ENCODE measurements around the gene ZNF541. TPM values are rescaled to one million over a fixed set of nuclear protein-coding genes. Genes with fewer than 3 reads are reported as not detected.
A peak's percentile ranks its signal among the peaks of the same experiment; 100 is the strongest.

ZNF541 gene
- total RNA-seq, 2 donors from 2014 or later = 0.23 to 13.9 TPM

DNA sequence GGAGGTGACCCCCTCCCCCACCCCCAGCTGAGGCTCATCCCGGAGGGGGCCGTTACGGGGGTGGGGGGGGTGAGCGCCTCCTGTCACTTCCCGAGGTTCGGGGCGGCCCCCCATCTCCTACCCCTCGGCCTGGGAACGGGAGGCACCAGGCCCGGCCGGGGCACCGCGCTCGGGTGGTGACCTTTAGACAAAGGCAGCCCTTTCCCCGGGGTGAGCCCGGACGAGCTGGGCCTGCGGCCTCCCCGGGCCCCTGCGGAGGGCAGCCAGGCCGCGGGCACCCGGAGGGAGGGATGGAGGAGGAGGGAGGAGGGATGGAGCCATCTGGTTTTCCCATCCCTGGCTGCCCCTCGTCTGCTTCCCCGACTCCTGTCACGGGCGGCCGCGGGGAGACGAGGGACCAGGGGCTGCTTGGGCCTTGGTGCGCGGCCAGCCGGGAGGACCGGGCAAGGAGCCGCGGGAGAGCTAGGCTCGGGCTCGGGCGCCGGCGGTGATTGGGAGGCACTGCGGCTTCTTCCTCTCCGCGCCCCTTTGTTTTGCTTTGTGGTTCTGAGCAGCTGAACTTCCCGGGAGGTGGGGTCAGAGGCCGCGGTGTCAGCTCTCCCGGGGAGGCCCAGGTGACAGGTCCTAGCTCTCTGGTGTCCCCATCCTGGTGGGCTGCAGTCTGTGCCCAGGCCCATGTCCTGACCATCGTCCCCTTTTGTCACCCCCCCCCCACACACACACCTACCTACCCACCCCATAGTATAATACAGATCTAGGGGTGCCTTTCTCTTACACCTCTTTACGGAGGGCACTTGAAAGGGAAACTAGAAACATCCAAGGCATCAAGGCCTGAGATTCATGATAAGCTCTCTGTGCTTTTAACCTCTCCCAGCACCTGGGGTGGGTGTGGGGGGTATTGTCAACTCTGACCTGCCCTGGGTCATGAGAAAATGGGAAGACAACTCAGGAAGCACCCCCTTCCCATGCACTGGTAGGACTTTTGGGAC, 37.3 kb upstream of the ZNF541 start:
- Histone ChIP-seq H3K27ac (peak overlapping the region; percentile 96 to 97), H3K36me3 (no peaks in the 10 kb centered on the region), H3K4me1 (replicated peaks) (peaks cover 5% of the 10 kb centered on the region), H3K27me3 (replicated peaks; ENCODE audit: insufficient read depth) (no peaks in the 10 kb centered on the region), H3K4me3 (peak overlapping the region; percentile 78 to 93), H3K9me3 (no peaks in the 10 kb centered on the region)
- WGBS = under 1% methylated on average over 28 of the region's 50 CpGs
- intact Hi-C loops (cut with DNase I) = loop anchor here (5.0 to 10.0 kb wide), 2 partner anchors 87 to 175 kb away; no protein-coding TSS in a partner anchor
- TF ChIP-seq, protein P1, sequence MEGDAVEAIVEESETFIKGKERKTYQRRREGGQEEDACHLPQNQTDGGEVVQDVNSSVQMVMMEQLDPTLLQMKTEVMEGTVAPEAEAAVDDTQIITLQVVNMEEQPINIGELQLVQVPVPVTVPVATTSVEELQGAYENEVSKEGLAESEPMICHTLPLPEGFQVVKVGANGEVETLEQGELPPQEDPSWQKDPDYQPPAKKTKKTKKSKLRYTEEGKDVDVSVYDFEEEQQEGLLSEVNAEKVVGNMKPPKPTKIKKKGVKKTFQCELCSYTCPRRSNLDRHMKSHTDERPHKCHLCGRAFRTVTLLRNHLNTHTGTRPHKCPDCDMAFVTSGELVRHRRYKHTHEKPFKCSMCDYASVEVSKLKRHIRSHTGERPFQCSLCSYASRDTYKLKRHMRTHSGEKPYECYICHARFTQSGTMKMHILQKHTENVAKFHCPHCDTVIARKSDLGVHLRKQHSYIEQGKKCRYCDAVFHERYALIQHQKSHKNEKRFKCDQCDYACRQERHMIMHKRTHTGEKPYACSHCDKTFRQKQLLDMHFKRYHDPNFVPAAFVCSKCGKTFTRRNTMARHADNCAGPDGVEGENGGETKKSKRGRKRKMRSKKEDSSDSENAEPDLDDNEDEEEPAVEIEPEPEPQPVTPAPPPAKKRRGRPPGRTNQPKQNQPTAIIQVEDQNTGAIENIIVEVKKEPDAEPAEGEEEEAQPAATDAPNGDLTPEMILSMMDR (IDR thresholded peaks at IDR 0.05) = no peak
- TF ChIP-seq POLR2AphosphoS5 (IDR thresholded peaks at IDR 0.05) (no peak), POLR2A (IDR thresholded peaks at IDR 0.05) (no peak)
- no peak for DNase-seq (ENCODE audit: low spot score)

DNA sequence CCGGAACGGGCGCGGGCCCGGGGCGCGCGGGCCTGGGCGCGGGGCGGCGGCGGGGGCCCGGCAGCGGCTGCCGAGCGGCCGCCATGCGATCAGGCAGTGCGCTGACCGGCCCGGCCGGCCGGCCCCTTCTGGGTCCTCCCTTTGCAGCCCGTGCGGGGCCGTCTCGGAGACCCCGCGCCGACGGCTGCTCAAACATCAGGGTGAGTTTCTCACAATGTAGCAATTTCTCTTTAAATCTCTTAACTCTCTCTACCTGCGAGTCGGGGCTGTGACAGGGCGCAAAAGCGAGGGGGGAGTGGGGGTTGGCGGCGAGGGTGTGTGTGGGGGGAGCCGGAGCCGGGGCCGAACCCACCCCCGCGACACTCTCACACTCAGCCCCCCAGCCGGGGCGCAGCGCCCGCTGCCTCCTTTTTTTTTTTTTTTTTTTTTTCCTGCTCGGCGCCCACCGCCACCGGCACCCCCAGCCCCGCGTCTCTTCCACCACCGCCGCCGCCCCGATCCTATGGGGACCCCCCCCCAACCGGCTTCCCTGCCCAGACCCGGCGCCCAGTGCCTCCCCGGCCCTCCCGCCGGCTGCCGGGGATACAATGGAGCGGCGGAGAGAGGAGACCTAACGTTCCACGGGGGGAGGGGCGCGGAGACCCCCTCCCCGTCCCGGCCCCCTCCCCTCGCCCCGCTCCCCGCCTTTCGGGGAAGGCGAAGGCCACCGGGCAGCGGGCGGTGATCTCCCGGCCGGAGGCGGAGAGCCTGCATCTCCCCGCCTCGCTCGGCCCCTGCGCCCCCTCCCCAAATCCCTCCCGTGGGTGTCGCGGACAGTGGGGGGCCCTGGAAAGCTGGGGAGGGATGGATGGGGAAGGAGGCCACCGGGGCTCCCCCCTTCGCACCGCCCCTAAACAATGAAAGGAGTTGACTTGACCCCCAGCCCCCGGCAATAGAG, 36.3 kb upstream of the ZNF541 start, which contains the start of gene BICRA:
TSS of gene BICRA (plus strand) at position 166 of the 937 bp plus-strand sequence. CDS start 64,441 bp downstream, outside the sequence.
- Histone ChIP-seq H3K36me3 (no peaks in the 10 kb centered on the region), H3K27ac (peak within 1 kb of the TSS; percentile 96 to 97), H3K27me3 (replicated peaks; ENCODE audit: insufficient read depth) (no peaks in the 10 kb centered on the region), H3K9me3 (no peaks in the 10 kb centered on the region), H3K4me3 (peak within 1 kb of the TSS; percentile 78 to 93), H3K4me1 (replicated peaks) (peaks cover 5% of the 10 kb centered on the region)
- intact Hi-C loops (cut with DNase I) = loop anchor here (1.0 to 10.0 kb wide), 2 partner anchors 55 to 176 kb away; no protein-coding TSS in a partner anchor
- peak; percentile 47 for DNase-seq (ENCODE audit: low spot score)
- under 1% methylated on average over 58 of the region's 94 CpGs for WGBS
- TF ChIP-seq POLR2A (IDR thresholded peaks at IDR 0.05) (peak; percentile 10), POLR2AphosphoS5 (IDR thresholded peaks at IDR 0.05) (no peak)
- TF ChIP-seq, protein P1 (IDR thresholded peaks at IDR 0.05) = no peak

DNA sequence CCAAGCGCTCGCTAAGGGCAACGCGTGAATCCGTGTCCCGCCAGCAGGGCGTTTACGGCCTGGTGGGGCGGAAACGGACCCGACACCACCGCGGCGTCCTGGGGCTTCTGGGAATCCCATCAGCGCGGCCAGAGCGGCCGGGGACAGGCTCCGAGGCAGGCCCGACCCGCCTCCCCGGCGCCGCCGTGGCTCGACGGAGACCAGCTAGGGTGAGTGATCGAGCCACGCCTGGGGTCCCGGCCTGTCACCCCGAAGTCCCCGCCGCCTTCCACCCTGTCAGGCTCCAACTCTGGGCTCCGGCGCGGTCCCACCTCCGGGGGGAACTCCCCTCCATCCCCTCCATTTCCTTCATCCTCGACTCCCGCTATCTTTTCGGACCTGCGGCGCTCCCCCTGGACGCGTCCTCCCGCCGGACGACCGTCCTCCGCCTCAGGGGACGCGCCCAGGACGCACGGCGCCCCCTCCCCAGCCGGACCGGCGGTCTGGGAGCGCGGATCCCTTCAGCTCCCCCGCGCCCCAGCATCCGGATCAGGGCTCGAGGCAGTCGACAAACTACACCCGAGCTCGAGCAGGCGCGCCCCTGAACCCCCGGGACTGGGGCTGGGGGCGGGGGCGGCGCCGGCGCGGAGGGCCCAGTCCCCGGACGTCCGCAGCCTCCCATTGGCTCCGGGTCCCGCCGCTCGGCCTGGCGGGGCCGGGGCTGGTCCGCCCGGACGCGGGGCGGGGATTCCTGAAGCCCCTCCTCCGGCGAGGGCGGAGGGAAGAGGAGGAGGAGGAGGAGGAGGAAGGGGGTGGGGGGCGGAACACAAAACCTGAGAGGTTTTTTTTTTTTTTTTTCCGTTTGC, 35.3 kb upstream of the ZNF541 start:
- Histone ChIP-seq H3K36me3 (no peaks in the 10 kb centered on the region), H3K27me3 (replicated peaks; ENCODE audit: insufficient read depth) (no peaks in the 10 kb centered on the region), H3K4me3 (peak overlapping the region; percentile 78 to 93), H3K4me1 (replicated peaks) (peaks cover 5% of the 10 kb centered on the region), H3K9me3 (no peaks in the 10 kb centered on the region), H3K27ac (peak overlapping the region; percentile 96 to 97)
- TF ChIP-seq POLR2A (IDR thresholded peaks at IDR 0.05) (peak; percentile 97), POLR2AphosphoS5 (IDR thresholded peaks at IDR 0.05) (peak; percentile 51)
- TF ChIP-seq, protein P1 (IDR thresholded peaks at IDR 0.05) = peak in 2 of 4 experiments; percentile 48 to 51
- DNase-seq (ENCODE audit: low spot score) = peak; percentile 92
- intact Hi-C loops (cut with DNase I) = loop anchor here (1.0 to 10.0 kb wide), 2 partner anchors 56 to 177 kb away; no protein-coding TSS in a partner anchor
- WGBS = under 1% methylated on average over 93 of the region's 94 CpGs

DNA sequence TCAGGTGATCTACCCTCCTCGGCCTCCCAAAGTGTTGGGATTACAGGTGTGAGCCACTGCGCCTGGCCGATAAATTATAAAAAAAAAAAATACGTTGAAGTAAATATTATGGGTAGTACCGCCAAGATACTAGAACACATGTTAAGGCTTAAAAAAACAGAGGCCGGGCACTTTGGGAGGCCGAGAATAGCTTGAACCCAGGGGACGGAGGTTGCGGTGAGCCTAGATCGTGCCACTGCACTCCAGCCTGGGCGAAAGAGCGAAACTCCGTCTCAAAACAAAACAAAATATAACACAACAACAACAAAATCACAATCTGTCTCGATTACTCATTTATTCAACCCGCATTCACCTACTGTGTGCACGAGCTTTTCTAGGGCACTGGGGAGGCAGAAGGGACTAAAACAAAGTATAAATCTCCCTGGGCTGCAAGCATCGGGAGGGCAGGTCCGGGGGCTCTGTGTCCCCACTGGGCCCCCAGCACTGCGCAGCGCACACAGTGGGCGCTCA, 34.7 kb upstream of the ZNF541 start:
- no peaks in the 10 kb centered on the region for H3K36me3 ChIP-seq
- TF ChIP-seq, protein P1 (IDR thresholded peaks at IDR 0.05) = no peak
- TF ChIP-seq POLR2AphosphoS5 (IDR thresholded peaks at IDR 0.05) (no peak), POLR2A (IDR thresholded peaks at IDR 0.05) (no peak)
- 40% methylated on average over 21 of the region's 21 CpGs for WGBS
- H3K27me3 ChIP-seq (replicated peaks; ENCODE audit: insufficient read depth) = no peaks in the 10 kb centered on the region
- no peak for DNase-seq (ENCODE audit: low spot score)
- H3K4me3 ChIP-seq = peak overlapping the region; percentile 78 to 93
- peak overlapping the region; percentile 96 to 97 for H3K27ac ChIP-seq
- H3K4me1 ChIP-seq (replicated peaks) = peaks cover 5% of the 10 kb centered on the region
- H3K9me3 ChIP-seq = no peaks in the 10 kb centered on the region
- intact Hi-C loops (cut with DNase I) = loop anchor here (1.0 to 10.0 kb wide), 2 partner anchors 57 to 177 kb away; no protein-coding TSS in a partner anchor

Measured in prostate gland (tissue), 2 donors.